Stimulated activated naive CD8-positive, alpha-beta T cell treated with anti-CD3 and anti-CD28 coated beads, Interleukin-15, Interleukin-2, amounts not matched to agents 100 ng/mL and 50 ng/mL, for 24 hours (primary cell): ENCODE results near the gene AGBL1.
"Not testable (repeated sequence)": the region's sequence is repeated elsewhere in the genome, so short reads cannot be mapped to it uniquely, and the experiment has no call there.

Experiments
- H3K27ac Mint-ChIP-seq: one replicate; pipeline ENCODE4 v1.8.0; 2021; ENCODE audit warnings: mild to moderate bottlenecking, mixed read lengths
- H3K27me3 Mint-ChIP-seq: one replicate; pipeline ENCODE4 v1.8.0; 2021; ENCODE audit warnings: mixed read lengths
- H3K36me3 Mint-ChIP-seq: one replicate; pipeline ENCODE4 v1.8.0; 2021; ENCODE audit warnings: low read depth, mixed read lengths
- H3K4me1 Mint-ChIP-seq: one replicate; pipeline ENCODE4 v1.8.0; 2021; ENCODE audit warnings: low read depth, mixed read lengths
- H3K4me3 Mint-ChIP-seq: one replicate; pipeline ENCODE4 v1.8.0; 2021; ENCODE audit warnings: mild to moderate bottlenecking, mixed read lengths
- H3K9me3 Mint-ChIP-seq: one replicate; pipeline ENCODE4 v1.8.0; 2021; ENCODE audit warnings: mixed read lengths

The AGBL1 gene

GRCh38 chr15:86870846-86871245 lies 791.2 kb downstream of the AGBL1 start:
- H3K4me1 Mint-ChIP-seq: no peaks in the 10 kb centered on the region
- no peak overlapping the region for H3K27ac Mint-ChIP-seq
- no peaks in the 10 kb centered on the region for H3K36me3 Mint-ChIP-seq
- H3K9me3 Mint-ChIP-seq: peaks cover 6% of the 10 kb centered on the region
- no peak overlapping the region for H3K4me3 Mint-ChIP-seq
- H3K27me3 Mint-ChIP-seq: no peaks in the 10 kb centered on the region

GRCh38 chr15:86871964-86872363 lies 792.3 kb downstream of the AGBL1 start:
- no peaks in the 10 kb centered on the region for H3K4me1 Mint-ChIP-seq
- no peak overlapping the region for H3K4me3 Mint-ChIP-seq
- H3K27ac Mint-ChIP-seq: no peak overlapping the region
- H3K9me3 Mint-ChIP-seq: peaks cover 6% of the 10 kb centered on the region
- no peaks in the 10 kb centered on the region for H3K36me3 Mint-ChIP-seq
- no peaks in the 10 kb centered on the region for H3K27me3 Mint-ChIP-seq

GRCh38 chr15:86872782-86873181 lies 793.1 kb downstream of the AGBL1 start:
- Mint-ChIP-seq H3K4me3 (no peak overlapping the region), H3K4me1 (no peaks in the 10 kb centered on the region), H3K27ac (no peak overlapping the region), H3K27me3 (no peaks in the 10 kb centered on the region), H3K36me3 (no peaks in the 10 kb centered on the region), H3K9me3 (peaks cover 6% of the 10 kb centered on the region)

GRCh38 chr15:86875067-86875466 lies 795.4 kb downstream of the AGBL1 start:
- no peaks in the 10 kb centered on the region for H3K27me3 Mint-ChIP-seq
- H3K9me3 Mint-ChIP-seq: peaks cover 6% of the 10 kb centered on the region
- no peak overlapping the region for H3K4me3 Mint-ChIP-seq
- no peaks in the 10 kb centered on the region for H3K36me3 Mint-ChIP-seq
- H3K27ac Mint-ChIP-seq: no peak overlapping the region
- H3K4me1 Mint-ChIP-seq: no peaks in the 10 kb centered on the region

- Mint-ChIP-seq H3K27me3 (no peaks in the 10 kb centered on the region), H3K27ac (no peak overlapping the region), H3K4me1 (no peaks in the 10 kb centered on the region), H3K36me3 (no peaks in the 10 kb centered on the region), H3K9me3 (peaks cover 5% of the 10 kb centered on the region), H3K4me3 (no peak overlapping the region)
Measured at GRCh38 chr15:86876387-86876944, 796.8 kb downstream of the AGBL1 start.

GRCh38 chr15:86877171-86877631 lies 797.5 kb downstream of the AGBL1 start:
- H3K4me3 Mint-ChIP-seq: no peak overlapping the region
- no peaks in the 10 kb centered on the region for H3K4me1 Mint-ChIP-seq
- no peaks in the 10 kb centered on the region for H3K36me3 Mint-ChIP-seq
- no peak overlapping the region for H3K27ac Mint-ChIP-seq
- no peaks in the 10 kb centered on the region for H3K9me3 Mint-ChIP-seq
- no peaks in the 10 kb centered on the region for H3K27me3 Mint-ChIP-seq

- not testable (repeated sequence) for H3K27me3 Mint-ChIP-seq, H3K4me3 Mint-ChIP-seq, H3K27ac Mint-ChIP-seq, H3K9me3 Mint-ChIP-seq, H3K4me1 Mint-ChIP-seq, H3K36me3 Mint-ChIP-seq
Measured at GRCh38 chr15:86878844-86879243, 799.2 kb downstream of the AGBL1 start.

- no peaks in the 10 kb centered on the region for H3K36me3 Mint-ChIP-seq
- H3K27ac Mint-ChIP-seq: no peak overlapping the region
- no peaks in the 10 kb centered on the region for H3K4me1 Mint-ChIP-seq
- H3K9me3 Mint-ChIP-seq: no peaks in the 10 kb centered on the region
- H3K4me3 Mint-ChIP-seq: no peak overlapping the region
- H3K27me3 Mint-ChIP-seq: no peaks in the 10 kb centered on the region
Measured at GRCh38 chr15:86879250-86880229, 799.9 kb downstream of the AGBL1 start.

GRCh38 chr15:86885616-86886015 lies 805.9 kb downstream of the AGBL1 start:
- Mint-ChIP-seq H3K36me3 (no peaks in the 10 kb centered on the region), H3K4me1 (no peaks in the 10 kb centered on the region), H3K27ac (no peak overlapping the region), H3K4me3 (no peak overlapping the region), H3K9me3 (no peaks in the 10 kb centered on the region), H3K27me3 (no peaks in the 10 kb centered on the region)

GRCh38 chr15:86892774-86893449 lies 813.2 kb downstream of the AGBL1 start:
- Mint-ChIP-seq H3K36me3 (no peaks in the 10 kb centered on the region), H3K27me3 (peaks cover 4% of the 10 kb centered on the region), H3K9me3 (no peaks in the 10 kb centered on the region), H3K27ac (no peak overlapping the region), H3K4me1 (no peaks in the 10 kb centered on the region), H3K4me3 (no peak overlapping the region)

GRCh38 chr15:86894269-86894668 lies 814.6 kb downstream of the AGBL1 start:
- no peaks in the 10 kb centered on the region for H3K9me3 Mint-ChIP-seq
- peaks cover 7% of the 10 kb centered on the region for H3K27me3 Mint-ChIP-seq
- H3K4me1 Mint-ChIP-seq: no peaks in the 10 kb centered on the region
- H3K4me3 Mint-ChIP-seq: no peak overlapping the region
- H3K36me3 Mint-ChIP-seq: no peaks in the 10 kb centered on the region
- H3K27ac Mint-ChIP-seq: no peak overlapping the region

- Mint-ChIP-seq H3K36me3 (no peaks in the 10 kb centered on the region), H3K4me3 (no peak overlapping the region), H3K27ac (no peak overlapping the region), H3K9me3 (peaks cover 5% of the 10 kb centered on the region), H3K4me1 (no peaks in the 10 kb centered on the region), H3K27me3 (peaks cover 10% of the 10 kb centered on the region)
Measured at GRCh38 chr15:86903642-86904421, 824.2 kb downstream of the AGBL1 start.

GRCh38 chr15:86905625-86906256 lies 826.1 kb downstream of the AGBL1 start:
- no peaks in the 10 kb centered on the region for H3K4me1 Mint-ChIP-seq
- no peak overlapping the region for H3K27ac Mint-ChIP-seq
- H3K9me3 Mint-ChIP-seq: peaks cover 7% of the 10 kb centered on the region
- H3K27me3 Mint-ChIP-seq: peaks cover 10% of the 10 kb centered on the region
- no peak overlapping the region for H3K4me3 Mint-ChIP-seq
- H3K36me3 Mint-ChIP-seq: no peaks in the 10 kb centered on the region

GRCh38 chr15:86906376-86906775 lies 826.7 kb downstream of the AGBL1 start:
- Mint-ChIP-seq H3K9me3 (peaks cover 7% of the 10 kb centered on the region), H3K36me3 (no peaks in the 10 kb centered on the region), H3K4me1 (no peaks in the 10 kb centered on the region), H3K27me3 (peaks cover 10% of the 10 kb centered on the region), H3K4me3 (no peak overlapping the region), H3K27ac (no peak overlapping the region)
